Measurements from ENCODE around the gene AAK1. TPM values are rescaled to one million over a fixed set of nuclear protein-coding genes. Genes with fewer than 3 reads are reported as not detected.
A peak's percentile ranks its signal among the peaks of the same experiment; 100 is the strongest.

AAK1 gene
- total RNA-seq, 1 experiment from 2014 or later = 75.8 TPM

- Mint-ChIP-seq H3K4me1 (ENCODE audit: insufficient read depth, unreplicated experiment) (peaks cover 15% of the 10 kb centered on the region), H3K36me3 (ENCODE audit: insufficient read depth, unreplicated experiment) (peaks cover 13% of the 10 kb centered on the region), H3K9me3 (ENCODE audit: unreplicated experiment) (peaks cover 6% of the 10 kb centered on the region), H3K4me3 (ENCODE audit: unreplicated experiment) (no peak overlapping the region), H3K27ac (ENCODE audit: low read depth, unreplicated experiment) (no peak overlapping the region), H3K27me3 (ENCODE audit: insufficient read depth, unreplicated experiment) (no peaks in the 10 kb centered on the region)
- intact Hi-C loops (cut with micrococcal nuclease) = no loop called here
- POLR2A ChIA-PET = interaction anchor here (1.4 kb wide), 1 partner anchor 108 kb away, joined by 3 read pairs; the partner anchor contains the start of gene NFU1
- BruUV-seq (replicated peaks) = no TSS peak
- CTCF ChIA-PET = interaction anchor here (0.6 to 1.3 kb wide), 6 partner anchors 16 to 203 kb away, joined by 3 read pairs; no protein-coding TSS in a partner anchor
- no peak for TF ChIP-seq CTCF (IDR thresholded peaks at IDR 0.05; ENCODE audit: unreplicated experiment)
- DNase-seq (ENCODE audit: unreplicated experiment) = no peak
Observed at GRCh38 chr2:69544951-69545350, 98.6 kb downstream of the AAK1 start.

- Mint-ChIP-seq H3K4me3 (ENCODE audit: unreplicated experiment) (no peak overlapping the region), H3K9me3 (ENCODE audit: unreplicated experiment) (no peaks in the 10 kb centered on the region), H3K4me1 (ENCODE audit: insufficient read depth, unreplicated experiment) (peaks cover 18% of the 10 kb centered on the region), H3K27ac (ENCODE audit: low read depth, unreplicated experiment) (no peak overlapping the region), H3K27me3 (ENCODE audit: insufficient read depth, unreplicated experiment) (no peaks in the 10 kb centered on the region), H3K36me3 (ENCODE audit: insufficient read depth, unreplicated experiment) (peaks cover 13% of the 10 kb centered on the region)
- POLR2A ChIA-PET = interaction anchor here (1.2 kb wide), 1 partner anchor 105 kb away, joined by 3 read pairs; no protein-coding TSS in a partner anchor
- CTCF ChIA-PET = no interaction called here
- TF ChIP-seq CTCF (IDR thresholded peaks at IDR 0.05; ENCODE audit: unreplicated experiment) = no peak
- no TSS peak for BruUV-seq (replicated peaks)
- intact Hi-C loops (cut with micrococcal nuclease) = no loop called here
- no peak for DNase-seq (ENCODE audit: unreplicated experiment)
Observed at GRCh38 chr2:69539549-69539908, 104.0 kb downstream of the AAK1 start.

GRCh38 chr2:69538872-69539548, 104.5 kb downstream of the AAK1 start:
- no peaks in the 10 kb centered on the region for H3K9me3 Mint-ChIP-seq (ENCODE audit: unreplicated experiment)
- no peak overlapping the region for H3K4me3 Mint-ChIP-seq (ENCODE audit: unreplicated experiment)
- H3K27me3 Mint-ChIP-seq (ENCODE audit: insufficient read depth, unreplicated experiment) = no peaks in the 10 kb centered on the region
- no TSS peak for BruUV-seq (replicated peaks)
- intact Hi-C loops (cut with micrococcal nuclease) = no loop called here
- TF ChIP-seq CTCF (IDR thresholded peaks at IDR 0.05; ENCODE audit: unreplicated experiment) = no peak
- peaks cover 13% of the 10 kb centered on the region for H3K36me3 Mint-ChIP-seq (ENCODE audit: insufficient read depth, unreplicated experiment)
- H3K27ac Mint-ChIP-seq (ENCODE audit: low read depth, unreplicated experiment) = no peak overlapping the region
- DNase-seq (ENCODE audit: unreplicated experiment) = peak; percentile 52
- H3K4me1 Mint-ChIP-seq (ENCODE audit: insufficient read depth, unreplicated experiment) = peaks cover 18% of the 10 kb centered on the region
- ChIA-PET POLR2A (interaction anchor here (1.2 kb wide), 1 partner anchor 105 kb away, joined by 3 read pairs; no protein-coding TSS in a partner anchor), CTCF (no interaction called here)

GRCh38 chr2:69538249-69538648, 105.3 kb downstream of the AAK1 start:
- ChIA-PET POLR2A (no interaction called here), CTCF (interaction anchor here (0.6 kb wide), 1 partner anchor 42 kb away, joined by 6 read pairs; no protein-coding TSS in a partner anchor)
- peaks cover 13% of the 10 kb centered on the region for H3K36me3 Mint-ChIP-seq (ENCODE audit: insufficient read depth, unreplicated experiment)
- H3K27me3 Mint-ChIP-seq (ENCODE audit: insufficient read depth, unreplicated experiment) = no peaks in the 10 kb centered on the region
- H3K4me1 Mint-ChIP-seq (ENCODE audit: insufficient read depth, unreplicated experiment) = peaks cover 18% of the 10 kb centered on the region
- no peak overlapping the region for H3K27ac Mint-ChIP-seq (ENCODE audit: low read depth, unreplicated experiment)
- no peak for TF ChIP-seq CTCF (IDR thresholded peaks at IDR 0.05; ENCODE audit: unreplicated experiment)
- H3K4me3 Mint-ChIP-seq (ENCODE audit: unreplicated experiment) = no peak overlapping the region
- no TSS peak for BruUV-seq (replicated peaks)
- intact Hi-C loops (cut with micrococcal nuclease) = no loop called here
- H3K9me3 Mint-ChIP-seq (ENCODE audit: unreplicated experiment) = no peaks in the 10 kb centered on the region
- DNase-seq (ENCODE audit: unreplicated experiment) = no peak

Data from MCF 10A (cell line).